ENCODE measurements around the gene WDR27.

WDR27 gene

DNA sequence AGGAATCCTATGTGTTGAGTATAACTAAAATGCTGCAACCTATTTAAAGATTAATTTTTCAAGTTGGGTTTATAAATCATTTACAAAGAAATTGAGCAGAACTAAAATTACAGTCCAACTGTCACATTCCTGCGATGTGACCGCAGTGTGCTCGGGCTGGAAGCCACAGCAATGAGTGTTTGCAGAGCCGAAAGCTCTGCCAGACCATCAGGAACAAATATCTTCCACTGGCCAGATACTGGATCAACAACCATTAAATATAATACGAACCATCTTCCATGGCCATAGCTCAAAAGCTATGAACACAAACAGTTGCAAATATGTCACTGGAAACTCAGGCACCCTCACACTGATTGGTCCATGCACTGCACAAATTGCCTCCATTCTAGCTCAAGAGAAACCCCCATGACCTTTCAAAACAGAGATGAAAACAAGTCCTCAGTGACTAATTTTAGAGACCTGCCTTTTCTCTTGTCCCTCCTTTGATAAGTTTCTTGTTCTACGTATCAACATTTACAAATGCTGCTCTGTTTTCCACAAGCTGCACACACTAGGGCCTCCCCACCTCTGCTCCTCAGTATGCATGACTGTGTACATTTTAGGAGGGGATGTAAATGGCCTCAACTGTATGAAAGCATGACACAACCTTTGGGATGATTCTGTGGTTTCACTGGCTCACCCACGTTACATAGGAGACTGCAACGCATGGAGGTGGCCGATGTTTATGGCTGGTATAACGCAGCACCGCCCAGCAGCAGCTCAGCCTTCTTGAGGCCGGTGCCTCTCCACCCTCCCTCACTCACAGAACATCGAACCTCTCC is 171.7 kb downstream of the WDR27 start:
- Histone ChIP-seq H3K4me1 (ENCODE audit: control insufficient read depth, low read depth, low read length) (no peaks in the 10 kb centered on the region), H3K18ac (ENCODE audit: low read length) (no peak overlapping the region), H3K23ac (ENCODE audit: low read length) (no peak overlapping the region), H2BK120ac (ENCODE audit: low read depth, low read length) (no peak overlapping the region), H3K56ac (ENCODE audit: low read length) (no peak overlapping the region), H3K36me3 (ENCODE audit: control insufficient read depth, insufficient read depth, low read length) (no peaks in the 10 kb centered on the region), H3K79me2 (ENCODE audit: control insufficient read depth, insufficient read depth, low read length) (no peaks in the 10 kb centered on the region), H3K27me3 (ENCODE audit: insufficient read depth, low read length, poor library complexity) (no peaks in the 10 kb centered on the region), H3K4ac (ENCODE audit: low read depth, low read length) (no peak overlapping the region), H3K9ac (ENCODE audit: low read length) (no peak overlapping the region), H4K8ac (ENCODE audit: low read depth, low read length) (no peak overlapping the region), H2AK5ac (ENCODE audit: low read length) (no peak overlapping the region), H3K79me1 (ENCODE audit: low read length) (no peaks in the 10 kb centered on the region), H2BK15ac (replicated peaks; ENCODE audit: low read depth) (no peak overlapping the region), H2BK5ac (ENCODE audit: low read length) (no peak overlapping the region), H3K4me2 (ENCODE audit: low read length) (no peak overlapping the region), H3K27ac (ENCODE audit: low read depth, low read length) (no peak overlapping the region), H3K4me3 (ENCODE audit: low read length) (no peak overlapping the region), H4K5ac (ENCODE audit: low read length) (no peak overlapping the region)
- DNase-seq: no peak
- no CpG with 5 or more reads among the region's 13 CpGs for WGBS (ENCODE audit: extremely low coverage, insufficient coverage, low lambda C conversion rate)

DNA sequence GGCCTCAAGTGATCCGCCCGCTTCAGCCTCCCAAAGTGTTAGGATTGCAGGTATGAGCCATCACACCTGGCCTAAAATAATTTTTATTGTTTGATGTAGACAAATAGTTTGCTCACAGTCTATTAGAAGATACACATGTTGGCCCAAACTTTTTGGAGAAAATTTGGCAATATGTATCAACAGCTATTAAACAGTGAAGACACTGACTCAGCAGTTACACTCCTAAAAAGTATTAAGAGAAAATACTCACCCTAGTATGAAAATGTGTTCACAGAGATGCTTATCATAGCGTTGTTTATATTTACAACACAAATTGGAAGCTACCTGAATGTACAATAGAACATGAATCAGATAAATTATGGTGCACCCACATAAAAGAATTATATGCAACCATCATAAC is 173.1 kb downstream of the WDR27 start:
- H3K4me3 ChIP-seq (ENCODE audit: low read length): no peak overlapping the region
- H3K27me3 ChIP-seq (ENCODE audit: insufficient read depth, low read length, poor library complexity): no peaks in the 10 kb centered on the region
- H3K79me2 ChIP-seq (ENCODE audit: control insufficient read depth, insufficient read depth, low read length): no peaks in the 10 kb centered on the region
- no peak overlapping the region for H3K4ac ChIP-seq (ENCODE audit: low read depth, low read length)
- no peak overlapping the region for H3K23ac ChIP-seq (ENCODE audit: low read length)
- H2BK15ac ChIP-seq (replicated peaks; ENCODE audit: low read depth): no peak overlapping the region
- no peak overlapping the region for H3K9ac ChIP-seq (ENCODE audit: low read length)
- no CpG with 5 or more reads among the region's 3 CpGs for WGBS (ENCODE audit: extremely low coverage, insufficient coverage, low lambda C conversion rate)
- H2AK5ac ChIP-seq (ENCODE audit: low read length): no peak overlapping the region
- H3K79me1 ChIP-seq (ENCODE audit: low read length): no peaks in the 10 kb centered on the region
- no peak overlapping the region for H2BK120ac ChIP-seq (ENCODE audit: low read depth, low read length)
- DNase-seq: no peak
- H3K56ac ChIP-seq (ENCODE audit: low read length): no peak overlapping the region
- no peak overlapping the region for H3K18ac ChIP-seq (ENCODE audit: low read length)
- H4K8ac ChIP-seq (ENCODE audit: low read depth, low read length): no peak overlapping the region
- no peak overlapping the region for H3K27ac ChIP-seq (ENCODE audit: low read depth, low read length)
- H3K4me2 ChIP-seq (ENCODE audit: low read length): no peak overlapping the region
- no peaks in the 10 kb centered on the region for H3K4me1 ChIP-seq (ENCODE audit: control insufficient read depth, low read depth, low read length)
- H4K5ac ChIP-seq (ENCODE audit: low read length): no peak overlapping the region
- H2BK5ac ChIP-seq (ENCODE audit: low read length): no peak overlapping the region
- H3K36me3 ChIP-seq (ENCODE audit: control insufficient read depth, insufficient read depth, low read length): no peaks in the 10 kb centered on the region

DNA sequence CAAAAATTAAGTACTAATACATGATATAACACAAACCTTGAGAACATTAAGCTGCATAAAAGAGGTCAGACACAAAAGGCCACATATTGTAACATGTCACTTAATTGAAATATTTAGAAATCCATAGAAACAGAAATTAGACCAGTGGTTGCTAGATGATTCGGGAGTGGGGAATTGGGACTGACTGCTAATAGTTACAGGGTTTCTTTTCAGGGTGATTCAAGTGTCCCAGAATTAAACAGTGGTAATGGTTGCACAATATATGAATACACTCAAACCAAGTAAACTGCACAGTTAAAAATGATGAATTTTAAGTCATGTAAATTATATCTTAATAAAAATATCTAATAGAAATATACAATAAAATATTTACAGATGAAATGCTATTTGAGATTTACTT is 174.5 kb downstream of the WDR27 start:
- H3K56ac ChIP-seq (ENCODE audit: low read length): no peak overlapping the region
- no peaks in the 10 kb centered on the region for H3K79me1 ChIP-seq (ENCODE audit: low read length)
- H2BK5ac ChIP-seq (ENCODE audit: low read length): no peak overlapping the region
- H3K4me2 ChIP-seq (ENCODE audit: low read length): no peak overlapping the region
- no peak overlapping the region for H2BK15ac ChIP-seq (replicated peaks; ENCODE audit: low read depth)
- no peak overlapping the region for H3K18ac ChIP-seq (ENCODE audit: low read length)
- no peaks in the 10 kb centered on the region for H3K4me1 ChIP-seq (ENCODE audit: control insufficient read depth, low read depth, low read length)
- no peak overlapping the region for H2AK5ac ChIP-seq (ENCODE audit: low read length)
- H3K4me3 ChIP-seq (ENCODE audit: low read length): no peak overlapping the region
- no CpG with 5 or more reads among the region's 1 CpG for WGBS (ENCODE audit: extremely low coverage, insufficient coverage, low lambda C conversion rate)
- no peak overlapping the region for H3K27ac ChIP-seq (ENCODE audit: low read depth, low read length)
- H2BK120ac ChIP-seq (ENCODE audit: low read depth, low read length): no peak overlapping the region
- DNase-seq: no peak
- no peaks in the 10 kb centered on the region for H3K27me3 ChIP-seq (ENCODE audit: insufficient read depth, low read length, poor library complexity)
- no peaks in the 10 kb centered on the region for H3K79me2 ChIP-seq (ENCODE audit: control insufficient read depth, insufficient read depth, low read length)
- no peak overlapping the region for H3K4ac ChIP-seq (ENCODE audit: low read depth, low read length)
- H3K36me3 ChIP-seq (ENCODE audit: control insufficient read depth, insufficient read depth, low read length): no peaks in the 10 kb centered on the region
- no peak overlapping the region for H4K8ac ChIP-seq (ENCODE audit: low read depth, low read length)
- no peak overlapping the region for H3K9ac ChIP-seq (ENCODE audit: low read length)
- no peak overlapping the region for H3K23ac ChIP-seq (ENCODE audit: low read length)
- no peak overlapping the region for H4K5ac ChIP-seq (ENCODE audit: low read length)

DNA sequence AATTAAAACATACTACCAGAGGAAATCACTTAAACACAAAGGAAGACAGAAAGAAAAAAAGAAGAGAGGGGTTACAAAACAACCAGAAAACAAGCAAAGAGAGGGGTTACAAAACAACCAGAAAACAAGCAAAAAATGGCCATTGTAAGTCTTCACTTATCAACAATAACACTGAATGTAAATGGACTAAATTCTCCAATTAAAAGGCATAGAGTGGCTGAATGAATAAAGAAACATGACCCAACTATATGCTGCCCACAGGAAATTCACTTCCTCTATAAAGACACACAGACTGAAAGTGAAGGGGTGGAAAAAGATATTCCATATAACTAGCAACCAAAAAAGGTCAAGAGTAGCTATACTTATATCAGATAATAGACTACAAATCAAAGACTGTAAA is 180.0 kb downstream of the WDR27 start:
- H3K4ac ChIP-seq (ENCODE audit: low read depth, low read length): no peak overlapping the region
- H4K5ac ChIP-seq (ENCODE audit: low read length): no peak overlapping the region
- H2BK15ac ChIP-seq (replicated peaks; ENCODE audit: low read depth): no peak overlapping the region
- H2BK120ac ChIP-seq (ENCODE audit: low read depth, low read length): no peak overlapping the region
- no peak overlapping the region for H3K4me2 ChIP-seq (ENCODE audit: low read length)
- no peaks in the 10 kb centered on the region for H3K36me3 ChIP-seq (ENCODE audit: control insufficient read depth, insufficient read depth, low read length)
- H3K18ac ChIP-seq (ENCODE audit: low read length): no peak overlapping the region
- no peak overlapping the region for H2BK5ac ChIP-seq (ENCODE audit: low read length)
- no peak for DNase-seq
- no peak overlapping the region for H3K56ac ChIP-seq (ENCODE audit: low read length)
- H3K27me3 ChIP-seq (ENCODE audit: insufficient read depth, low read length, poor library complexity): no peaks in the 10 kb centered on the region
- H3K79me1 ChIP-seq (ENCODE audit: low read length): no peaks in the 10 kb centered on the region
- H3K4me1 ChIP-seq (ENCODE audit: control insufficient read depth, low read depth, low read length): no peaks in the 10 kb centered on the region
- no peak overlapping the region for H3K27ac ChIP-seq (ENCODE audit: low read depth, low read length)
- no peak overlapping the region for H3K4me3 ChIP-seq (ENCODE audit: low read length)
- H2AK5ac ChIP-seq (ENCODE audit: low read length): no peak overlapping the region
- H3K9ac ChIP-seq (ENCODE audit: low read length): no peak overlapping the region
- no peak overlapping the region for H4K8ac ChIP-seq (ENCODE audit: low read depth, low read length)
- H3K23ac ChIP-seq (ENCODE audit: low read length): no peak overlapping the region
- no peaks in the 10 kb centered on the region for H3K79me2 ChIP-seq (ENCODE audit: control insufficient read depth, insufficient read depth, low read length)

DNA sequence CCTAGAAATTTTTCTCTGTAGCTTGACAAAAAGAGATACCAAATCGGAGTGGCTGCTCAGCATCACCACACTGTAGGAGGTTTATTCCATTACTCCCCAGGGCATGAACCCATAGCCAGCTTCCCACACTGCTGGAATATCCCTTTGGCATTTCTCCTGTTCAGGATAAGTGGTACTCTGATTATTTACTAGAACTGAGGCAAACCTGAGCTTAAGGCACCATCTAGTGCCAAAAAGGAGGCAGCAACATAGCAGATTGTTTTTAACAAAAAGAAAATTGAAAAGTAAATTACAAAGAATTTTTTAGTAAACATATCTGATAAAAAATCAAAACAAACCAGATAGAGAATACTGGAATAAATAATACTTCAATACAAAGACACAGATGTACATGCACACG is 181.7 kb downstream of the WDR27 start:
- DNase-seq: no peak
- Histone ChIP-seq H3K4me3 (ENCODE audit: low read length) (no peak overlapping the region), H2BK120ac (ENCODE audit: low read depth, low read length) (no peak overlapping the region), H3K56ac (ENCODE audit: low read length) (no peak overlapping the region), H3K4me1 (ENCODE audit: control insufficient read depth, low read depth, low read length) (no peaks in the 10 kb centered on the region), H3K23ac (ENCODE audit: low read length) (no peak overlapping the region), H3K4ac (ENCODE audit: low read depth, low read length) (no peak overlapping the region), H3K27me3 (ENCODE audit: insufficient read depth, low read length, poor library complexity) (no peaks in the 10 kb centered on the region), H3K79me2 (ENCODE audit: control insufficient read depth, insufficient read depth, low read length) (no peaks in the 10 kb centered on the region), H3K18ac (ENCODE audit: low read length) (no peak overlapping the region), H4K5ac (ENCODE audit: low read length) (no peak overlapping the region), H2AK5ac (ENCODE audit: low read length) (no peak overlapping the region), H2BK5ac (ENCODE audit: low read length) (no peak overlapping the region), H3K36me3 (ENCODE audit: control insufficient read depth, insufficient read depth, low read length) (no peaks in the 10 kb centered on the region), H3K27ac (ENCODE audit: low read depth, low read length) (no peak overlapping the region), H3K4me2 (ENCODE audit: low read length) (no peak overlapping the region), H4K8ac (ENCODE audit: low read depth, low read length) (no peak overlapping the region), H2BK15ac (replicated peaks; ENCODE audit: low read depth) (no peak overlapping the region), H3K79me1 (ENCODE audit: low read length) (no peaks in the 10 kb centered on the region), H3K9ac (ENCODE audit: low read length) (no peak overlapping the region)
- no CpG with 5 or more reads among the region's 2 CpGs for WGBS (ENCODE audit: extremely low coverage, insufficient coverage, low lambda C conversion rate)

DNA sequence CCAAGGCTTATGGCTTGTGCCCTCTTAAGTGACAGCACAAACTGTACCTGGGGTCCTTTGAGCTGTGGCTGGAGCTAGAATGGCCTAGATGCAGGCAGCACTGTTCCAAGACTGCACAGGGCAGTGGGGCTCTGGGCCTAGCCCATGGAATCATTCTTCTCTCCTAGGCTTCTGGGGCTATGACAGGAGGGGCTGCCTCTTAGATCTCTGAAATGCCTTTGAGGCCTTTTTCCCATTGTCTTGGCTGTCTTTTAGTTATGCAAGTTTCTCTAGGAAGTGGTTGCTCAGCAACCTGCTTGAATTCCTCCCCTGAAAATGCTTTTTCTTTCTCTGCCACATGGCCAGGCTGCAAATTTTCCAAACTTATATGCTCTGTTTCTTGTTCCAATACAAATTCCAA is 183.4 kb downstream of the WDR27 start:
- Histone ChIP-seq H3K9ac (ENCODE audit: low read length) (no peak overlapping the region), H3K79me2 (ENCODE audit: control insufficient read depth, insufficient read depth, low read length) (no peaks in the 10 kb centered on the region), H3K4ac (ENCODE audit: low read depth, low read length) (no peak overlapping the region), H2AK5ac (ENCODE audit: low read length) (no peak overlapping the region), H2BK5ac (ENCODE audit: low read length) (no peak overlapping the region), H3K18ac (ENCODE audit: low read length) (no peak overlapping the region), H3K79me1 (ENCODE audit: low read length) (no peaks in the 10 kb centered on the region), H3K27me3 (ENCODE audit: insufficient read depth, low read length, poor library complexity) (no peaks in the 10 kb centered on the region), H2BK120ac (ENCODE audit: low read depth, low read length) (no peak overlapping the region), H3K4me2 (ENCODE audit: low read length) (no peak overlapping the region), H3K23ac (ENCODE audit: low read length) (no peak overlapping the region), H4K5ac (ENCODE audit: low read length) (no peak overlapping the region), H3K27ac (ENCODE audit: low read depth, low read length) (no peak overlapping the region), H3K4me1 (ENCODE audit: control insufficient read depth, low read depth, low read length) (no peaks in the 10 kb centered on the region), H3K56ac (ENCODE audit: low read length) (no peak overlapping the region), H4K8ac (ENCODE audit: low read depth, low read length) (no peak overlapping the region), H3K4me3 (ENCODE audit: low read length) (no peak overlapping the region), H2BK15ac (replicated peaks; ENCODE audit: low read depth) (no peak overlapping the region), H3K36me3 (ENCODE audit: control insufficient read depth, insufficient read depth, low read length) (no peaks in the 10 kb centered on the region)
- no peak for DNase-seq
